Activated CD4-positive, CD25-positive, alpha-beta regulatory T cell treated with anti-CD3 and anti-CD28 coated beads, Interleukin-2, amount 50 U/mL, for 72 hours (primary cell): ENCODE data around the gene SLC16A14.
"Not testable (repeated sequence)": the region's sequence is repeated elsewhere in the genome, so short reads cannot be mapped to it uniquely, and the experiment has no call there.

ENCODE experiments used
- DNase-seq: peaks from one replicate; pipeline ENCODE4 v3.0.0; 2021

Gene SLC16A14

GRCh38 chr2:230068651-230069055 lies at the start of gene SLC16A14:
TSS of gene SLC16A14 (minus strand) at chr2:230068924. CDS start at chr2:230059352, 9,572 bp downstream.
- DNase-seq: no peak

- no peak for DNase-seq
Observed at GRCh38 chr2:230106771-230107170, 38.0 kb upstream of the SLC16A14 start.

GRCh38 chr2:230101967-230102366 lies 33.2 kb upstream of the SLC16A14 start:
- not testable (repeated sequence) for DNase-seq

GRCh38 chr2:230097841-230098240 lies 29.1 kb upstream of the SLC16A14 start:
- no peak for DNase-seq

DNA sequence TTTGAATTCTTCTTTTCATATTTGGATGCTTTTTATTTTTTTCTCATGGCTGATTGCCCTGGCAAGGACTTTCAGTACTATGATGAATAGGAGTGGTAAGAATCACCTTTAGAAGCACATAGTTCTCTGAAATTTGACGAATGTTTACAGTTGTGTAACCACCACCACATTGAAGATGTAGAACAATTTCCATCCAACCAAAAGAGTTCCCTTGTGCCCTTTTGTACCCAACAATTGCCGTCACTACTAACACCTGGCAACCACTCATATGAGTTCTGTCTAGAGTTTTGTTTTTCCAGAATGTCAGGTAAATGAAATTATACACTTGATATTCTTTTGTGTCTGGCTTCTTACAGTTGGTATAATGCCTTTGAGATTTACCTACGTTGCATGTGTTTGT lies 28.7 kb upstream of the SLC16A14 start:
- DNase-seq: no peak

GRCh38 chr2:230090967-230091366 lies 22.2 kb upstream of the SLC16A14 start:
- no peak for DNase-seq

DNA sequence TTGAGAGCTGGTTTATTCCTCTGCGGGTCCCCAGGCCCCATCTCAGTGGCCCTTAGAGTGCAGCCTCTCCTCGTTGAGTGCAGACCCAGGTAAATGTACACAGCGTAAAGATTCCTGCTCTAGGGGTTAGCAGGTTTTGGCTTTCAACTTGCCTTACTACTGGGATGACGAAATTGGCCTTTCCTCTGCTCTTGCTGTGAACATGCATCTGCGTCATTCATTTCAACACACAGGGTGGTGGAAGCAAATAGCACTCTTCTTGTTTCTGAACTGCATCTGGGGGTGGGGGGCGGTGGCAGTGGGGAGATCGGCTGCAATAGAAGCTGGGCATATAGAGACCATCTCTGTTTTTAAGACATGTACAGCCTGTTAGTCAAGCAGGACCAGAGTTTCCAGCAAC lies 16.5 kb upstream of the SLC16A14 start:
- DNase-seq: no peak

DNA sequence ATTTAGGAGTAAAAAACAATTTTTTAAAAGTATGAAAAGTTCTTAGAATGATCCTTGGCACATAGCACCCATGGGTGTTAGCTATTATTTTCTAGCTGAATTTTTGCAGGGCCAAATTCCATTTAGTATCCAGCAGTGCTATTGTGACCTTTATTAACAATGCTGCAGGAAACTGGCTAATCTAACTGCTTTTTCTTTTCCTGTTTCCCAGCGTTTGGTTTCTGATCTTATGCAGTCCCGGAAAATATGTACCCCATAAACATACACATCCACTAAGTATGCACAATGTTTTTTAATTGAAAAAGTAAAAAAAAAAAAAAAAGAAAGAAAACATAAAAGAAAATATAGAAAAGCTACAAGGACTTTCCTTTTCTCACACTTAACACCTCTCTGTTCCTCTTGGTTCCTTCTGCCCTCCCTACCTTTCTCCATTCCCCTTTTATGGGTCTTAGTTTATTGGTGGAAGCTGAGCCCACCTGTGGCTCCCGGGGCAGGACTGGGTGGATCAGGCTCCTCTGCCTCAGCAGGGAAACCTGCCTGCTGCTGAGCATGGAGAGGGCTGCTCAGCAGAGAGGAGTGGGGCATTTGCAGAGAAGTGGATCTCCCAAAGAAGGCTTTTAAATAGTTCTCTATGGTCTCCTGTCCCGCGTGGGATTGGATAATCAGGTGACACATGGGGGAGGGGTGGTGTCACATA lies 9.3 kb upstream of the SLC16A14 start:
- no peak for DNase-seq

GRCh38 chr2:230076819-230077218 lies 8.1 kb upstream of the SLC16A14 start:
- DNase-seq: no peak

DNA sequence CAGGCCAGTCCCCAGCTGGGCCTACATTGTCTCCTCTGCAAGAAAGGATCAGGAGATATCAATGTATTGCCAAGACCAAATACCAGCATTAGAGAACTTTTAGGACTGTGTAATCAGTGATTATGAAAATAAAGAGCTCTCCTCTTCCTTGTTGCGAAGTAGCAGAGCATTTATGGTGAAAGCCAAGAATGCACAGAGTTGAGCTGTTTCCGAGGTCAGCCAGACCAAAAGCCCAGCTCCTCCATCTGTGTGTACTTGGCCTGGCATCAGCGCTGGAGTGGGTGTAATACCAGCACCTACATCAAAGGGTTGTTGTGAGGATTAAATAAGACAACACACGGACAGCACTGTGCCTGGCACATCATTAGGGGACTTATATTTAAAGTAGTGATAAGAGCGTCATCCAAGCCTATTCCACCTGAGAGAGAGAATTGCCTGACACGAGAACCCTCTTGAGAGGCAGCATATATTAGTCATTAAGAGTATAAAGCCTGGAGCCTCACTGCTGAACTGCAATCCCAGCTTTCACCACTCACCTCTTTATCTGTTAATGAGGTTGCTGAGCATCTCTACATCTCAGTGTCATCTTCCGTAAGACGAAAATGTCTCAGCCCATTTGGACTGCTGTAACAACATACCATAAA lies 7.4 kb upstream of the SLC16A14 start:
- no peak for DNase-seq

- DNase-seq: no peak
Observed at GRCh38 chr2:230071421-230071820, 2.7 kb upstream of the SLC16A14 start.

DNA sequence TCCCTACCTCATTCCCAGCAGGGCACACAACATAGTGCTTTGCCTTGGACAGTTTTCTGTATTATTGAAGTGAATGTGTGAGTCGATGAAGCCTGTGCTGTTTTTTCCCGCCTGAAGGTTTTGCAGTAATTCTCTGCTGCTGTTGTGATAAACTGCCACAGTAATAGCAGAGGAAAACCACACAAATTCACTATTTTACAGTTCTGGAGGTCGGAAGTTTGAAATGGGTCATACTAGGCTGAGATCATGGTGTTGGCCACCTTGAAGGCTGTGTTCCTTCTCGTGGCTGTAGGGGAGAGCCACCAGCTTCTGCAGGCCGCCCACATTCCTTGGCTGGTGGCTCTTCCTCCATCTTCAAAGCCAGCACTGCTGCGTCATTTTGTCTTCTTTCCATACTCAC lies 678 bp upstream of the SLC16A14 start:
- no peak for DNase-seq

- DNase-seq: peak; percentile 57
Observed at GRCh38 chr2:230068016-230068650, 591 bp downstream of the SLC16A14 start.

DNA sequence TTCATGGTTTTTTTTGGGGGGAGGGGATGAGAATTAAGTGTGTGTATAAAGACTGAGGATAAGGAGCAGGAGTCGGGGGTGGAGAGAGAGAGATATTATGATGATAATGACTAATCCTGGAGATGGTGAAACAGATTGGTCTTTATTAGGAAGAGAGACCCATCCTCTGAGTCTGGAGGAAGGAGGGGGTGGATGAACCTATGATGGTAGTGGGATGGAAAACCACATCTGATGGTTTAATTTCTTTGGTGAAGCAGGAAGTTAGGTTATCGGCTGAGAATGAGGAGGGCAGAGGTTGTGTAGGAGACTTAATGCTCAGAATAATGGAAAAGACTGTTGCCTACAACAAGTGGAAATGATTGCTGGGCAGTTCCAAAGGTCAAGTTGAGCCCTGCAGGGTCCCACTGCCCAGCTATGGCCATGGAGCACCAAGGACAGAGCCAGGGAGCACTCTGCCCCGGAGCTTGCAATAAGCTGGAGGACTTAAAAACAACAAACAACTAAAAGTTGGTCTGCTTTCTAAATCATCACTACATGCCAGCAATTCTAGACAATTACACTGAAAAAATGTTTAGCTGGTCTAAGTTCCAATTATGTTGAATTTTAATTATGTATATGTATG lies 7.9 kb downstream of the SLC16A14 start:
- no peak for DNase-seq

DNA sequence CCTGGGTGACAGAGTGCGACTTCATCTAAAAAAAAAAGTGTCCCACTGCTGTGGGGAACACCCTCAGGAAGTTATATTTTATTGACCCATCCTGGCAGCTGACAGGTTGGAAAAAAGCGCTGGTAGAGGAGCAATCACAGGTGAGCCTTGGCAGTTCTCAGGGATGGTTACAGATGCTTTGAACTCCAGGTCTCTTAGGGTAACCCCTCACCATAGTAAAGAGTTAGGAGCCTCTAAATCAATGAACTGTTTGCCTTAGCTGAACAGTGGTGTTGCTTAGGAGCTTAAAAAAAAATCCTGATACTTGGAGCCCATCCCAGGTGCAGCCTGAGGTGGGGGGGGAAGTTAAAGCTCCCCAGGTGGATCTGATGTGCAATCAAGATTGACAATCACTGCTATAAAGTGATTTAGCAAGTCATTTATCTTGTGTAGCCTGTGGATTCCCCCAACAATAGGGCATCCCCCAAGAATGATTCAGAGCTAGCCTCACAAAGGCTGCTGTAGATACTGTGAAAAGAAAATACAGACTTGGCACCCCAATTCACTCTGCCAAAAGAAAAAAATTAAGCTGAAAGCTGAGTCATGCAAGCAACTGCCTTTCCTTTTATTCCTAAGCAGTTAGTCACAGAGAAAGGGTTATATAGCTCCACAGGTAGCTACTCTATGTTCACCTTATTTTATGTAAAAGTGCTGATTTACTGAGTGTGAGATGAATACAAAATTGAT lies 14.8 kb downstream of the SLC16A14 start:
- no peak for DNase-seq

DNA sequence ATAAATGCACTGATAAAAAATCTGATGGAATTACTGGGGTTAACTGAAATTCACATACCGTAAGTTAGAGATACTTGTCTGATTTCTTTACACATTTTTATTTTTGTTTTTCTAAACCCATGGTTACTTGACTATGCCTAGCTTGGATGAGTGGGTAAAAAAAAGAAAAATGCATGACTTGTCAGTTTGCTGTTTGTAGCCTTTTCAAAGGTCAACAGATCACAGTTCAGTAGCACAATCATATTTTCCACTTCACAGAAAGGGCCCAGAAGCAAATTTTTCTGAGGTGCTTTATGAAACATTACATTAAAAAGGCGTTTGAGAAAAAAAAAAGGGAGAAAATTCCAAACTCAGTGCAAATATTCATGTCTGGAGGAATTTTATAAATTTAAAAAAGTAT lies 16.4 kb downstream of the SLC16A14 start:
- DNase-seq: no peak

- no peak for DNase-seq
Observed at GRCh38 chr2:230050136-230050535, 18.6 kb downstream of the SLC16A14 start.

- DNase-seq: no peak
Observed at GRCh38 chr2:230048010-230048671, 20.6 kb downstream of the SLC16A14 start.

- no peak for DNase-seq
Observed at GRCh38 chr2:230046491-230046890, 22.2 kb downstream of the SLC16A14 start.

DNA sequence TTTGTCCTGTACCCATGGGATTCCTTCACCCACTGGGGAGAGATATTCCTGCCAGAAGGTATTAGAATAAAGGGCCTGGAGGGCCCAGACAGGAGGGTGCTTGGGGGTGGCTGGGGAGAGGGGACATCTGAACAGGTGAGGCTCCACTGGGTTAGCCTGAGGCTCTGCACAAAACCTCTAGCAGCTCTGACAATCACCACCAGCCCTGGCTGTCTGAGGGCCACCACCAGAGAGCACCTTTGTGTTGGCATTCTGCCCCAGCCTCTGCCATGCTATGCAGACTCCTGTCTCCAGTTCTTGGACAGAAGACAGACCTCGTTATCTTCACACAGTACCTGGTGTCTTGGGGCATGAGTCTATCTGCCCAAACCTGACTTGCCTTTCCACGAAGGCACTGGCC lies 25.3 kb downstream of the SLC16A14 start:
- DNase-seq: no peak

DNA sequence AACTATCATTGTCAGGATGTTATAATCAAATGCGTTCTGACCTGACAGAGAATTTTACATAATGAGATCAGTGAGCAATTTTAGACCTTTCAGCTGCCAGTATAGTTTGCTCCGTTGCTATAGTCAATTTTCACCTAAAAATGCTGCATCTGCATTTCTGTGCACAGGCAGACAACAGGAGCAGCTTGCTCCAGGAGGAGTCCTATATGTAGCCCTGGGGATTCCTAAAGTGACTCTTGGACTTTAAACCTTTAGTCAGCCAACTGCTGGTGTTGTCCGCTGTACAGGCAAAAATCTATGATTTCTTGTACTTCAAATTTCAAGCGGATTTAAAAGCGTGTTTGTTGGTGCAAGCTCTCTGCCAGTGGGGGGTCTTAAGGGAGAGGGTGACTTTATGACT lies 25.7 kb downstream of the SLC16A14 start:
- no peak for DNase-seq

GRCh38 chr2:230042195-230042594 lies 26.5 kb downstream of the SLC16A14 start:
- DNase-seq: no peak

DNA sequence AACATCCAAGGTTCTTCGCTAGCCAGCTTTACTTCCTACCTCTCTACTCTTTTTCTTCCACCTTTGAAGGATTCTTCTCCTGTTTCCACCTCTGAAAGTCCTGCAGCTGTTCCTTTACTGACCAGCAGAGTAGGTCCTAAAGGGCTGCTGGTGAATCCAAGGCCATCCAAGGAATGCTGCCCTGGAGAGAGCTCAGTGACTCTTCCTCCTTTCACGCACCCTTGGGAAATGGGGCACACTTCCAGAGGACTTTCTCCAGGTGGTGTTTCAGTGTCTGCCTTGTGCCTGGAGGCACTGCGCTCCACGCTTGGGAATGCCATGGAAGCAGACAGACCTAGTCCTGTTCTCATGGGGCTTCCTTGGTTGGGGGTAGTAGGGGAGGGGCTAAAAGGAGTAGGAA lies 45.4 kb downstream of the SLC16A14 start:
- no peak for DNase-seq
